VCaP (cell line): ENCODE data around the gene MOB3C.

Source experiments
- H3K27ac ChIP-seq: fragments of 450-650 bp; 2 replicates; pipeline ENCODE4 v1.5.1; 2017
- TF ChIP-seq, protein P1 (sequence below): fragments of 450-650 bp; conservative IDR thresholded peaks from 2 replicates; pipeline ENCODE4 v1.5.1; 2017; ENCODE audit warnings: mild to moderate bottlenecking, moderate library complexity

MOB3C gene

GRCh38 chr1:46601257-46602007 lies 15.2 kb downstream of the MOB3C start:
- no peak overlapping the region for H3K27ac ChIP-seq
- TF ChIP-seq, protein P1, sequence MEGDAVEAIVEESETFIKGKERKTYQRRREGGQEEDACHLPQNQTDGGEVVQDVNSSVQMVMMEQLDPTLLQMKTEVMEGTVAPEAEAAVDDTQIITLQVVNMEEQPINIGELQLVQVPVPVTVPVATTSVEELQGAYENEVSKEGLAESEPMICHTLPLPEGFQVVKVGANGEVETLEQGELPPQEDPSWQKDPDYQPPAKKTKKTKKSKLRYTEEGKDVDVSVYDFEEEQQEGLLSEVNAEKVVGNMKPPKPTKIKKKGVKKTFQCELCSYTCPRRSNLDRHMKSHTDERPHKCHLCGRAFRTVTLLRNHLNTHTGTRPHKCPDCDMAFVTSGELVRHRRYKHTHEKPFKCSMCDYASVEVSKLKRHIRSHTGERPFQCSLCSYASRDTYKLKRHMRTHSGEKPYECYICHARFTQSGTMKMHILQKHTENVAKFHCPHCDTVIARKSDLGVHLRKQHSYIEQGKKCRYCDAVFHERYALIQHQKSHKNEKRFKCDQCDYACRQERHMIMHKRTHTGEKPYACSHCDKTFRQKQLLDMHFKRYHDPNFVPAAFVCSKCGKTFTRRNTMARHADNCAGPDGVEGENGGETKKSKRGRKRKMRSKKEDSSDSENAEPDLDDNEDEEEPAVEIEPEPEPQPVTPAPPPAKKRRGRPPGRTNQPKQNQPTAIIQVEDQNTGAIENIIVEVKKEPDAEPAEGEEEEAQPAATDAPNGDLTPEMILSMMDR: no peak

DNA sequence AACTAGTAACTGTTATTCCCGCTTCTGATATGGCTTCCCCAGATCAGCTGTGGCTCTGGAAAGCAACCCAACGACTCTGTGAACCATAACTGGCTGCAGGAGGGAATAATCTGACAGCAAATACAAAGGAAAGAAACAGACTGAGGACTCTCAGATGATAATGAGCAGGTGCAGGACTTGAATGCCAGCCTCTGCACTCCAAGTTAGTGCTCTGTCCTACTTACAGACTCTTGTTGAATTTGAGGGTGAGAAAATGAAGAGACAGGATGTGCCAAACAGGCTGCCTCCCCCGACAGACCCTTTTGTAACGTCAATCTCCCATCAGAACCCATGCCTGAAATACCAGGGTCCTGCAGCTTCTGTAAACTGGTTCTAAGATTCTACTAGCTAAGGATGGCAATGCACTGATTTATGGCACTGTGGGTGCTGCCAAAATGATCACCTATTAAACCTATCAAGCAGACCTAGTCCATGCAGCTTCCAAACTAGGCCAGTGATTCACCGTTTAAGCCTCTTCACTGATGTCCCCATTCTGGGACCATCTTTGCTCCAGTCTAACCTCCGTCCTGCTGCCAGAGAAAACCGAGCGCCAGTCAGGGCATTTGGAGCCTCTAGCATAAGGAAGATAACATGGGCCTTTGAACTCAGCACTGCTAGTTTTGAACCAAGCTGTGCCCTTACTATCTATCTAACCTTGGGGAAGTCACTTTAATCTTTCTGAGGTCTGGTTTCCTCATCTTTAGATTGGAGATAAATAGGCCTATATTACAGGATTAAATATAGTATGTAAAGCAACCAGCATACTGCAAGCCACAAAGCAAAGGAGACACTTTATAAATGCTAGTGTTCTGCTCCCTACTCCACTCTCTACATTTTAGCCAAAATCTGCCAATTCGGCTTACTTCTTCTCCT lies 17.3 kb downstream of the MOB3C start:
- TF ChIP-seq, protein P1: no peak
- H3K27ac ChIP-seq: no peak overlapping the region

DNA sequence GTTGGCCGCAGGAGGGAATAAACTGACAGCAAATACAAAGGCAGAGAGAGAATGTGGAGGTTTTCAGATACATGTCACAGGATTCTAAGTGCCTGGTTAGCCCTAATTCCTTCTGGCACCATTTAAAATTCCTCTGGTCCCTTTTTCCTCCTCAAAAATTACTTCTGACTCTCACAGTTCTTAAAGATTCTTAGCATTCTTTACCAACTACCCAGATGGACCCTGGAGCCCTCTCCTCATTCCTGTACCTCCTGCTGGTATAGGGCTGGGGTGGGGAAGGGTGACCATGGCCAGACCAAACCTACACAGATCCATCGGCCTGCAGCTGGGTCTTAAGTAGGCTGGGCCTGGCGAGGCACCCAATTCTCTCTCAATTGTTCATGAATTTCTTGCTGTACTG lies 19.8 kb downstream of the MOB3C start:
- H3K27ac ChIP-seq: no peak overlapping the region
- TF ChIP-seq, protein P1: no peak

DNA sequence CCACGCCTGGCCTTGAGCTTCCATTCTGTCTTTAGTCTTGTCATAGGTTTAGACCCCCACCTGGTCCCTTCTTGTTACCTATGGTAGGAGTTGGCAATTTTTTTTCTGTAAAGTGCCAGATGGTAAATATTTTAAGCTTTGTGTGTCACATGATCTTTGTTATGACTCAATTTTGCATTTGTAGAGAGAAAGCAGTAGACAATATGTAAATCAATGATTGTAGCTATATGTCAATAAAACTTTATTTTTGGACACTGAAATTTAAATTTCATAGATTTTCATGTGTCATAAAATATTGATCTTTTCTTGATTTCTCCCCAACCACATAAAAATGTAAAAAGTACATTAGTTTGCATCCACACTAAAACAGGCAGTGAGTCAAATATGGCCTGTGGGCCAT lies 20.6 kb downstream of the MOB3C start:
- H3K27ac ChIP-seq: no peak overlapping the region
- TF ChIP-seq, protein P1: no peak

- TF ChIP-seq, protein P1: no peak
- no peak overlapping the region for H3K27ac ChIP-seq
Observed at GRCh38 chr1:46595127-46595526, 21.5 kb downstream of the MOB3C start.

DNA sequence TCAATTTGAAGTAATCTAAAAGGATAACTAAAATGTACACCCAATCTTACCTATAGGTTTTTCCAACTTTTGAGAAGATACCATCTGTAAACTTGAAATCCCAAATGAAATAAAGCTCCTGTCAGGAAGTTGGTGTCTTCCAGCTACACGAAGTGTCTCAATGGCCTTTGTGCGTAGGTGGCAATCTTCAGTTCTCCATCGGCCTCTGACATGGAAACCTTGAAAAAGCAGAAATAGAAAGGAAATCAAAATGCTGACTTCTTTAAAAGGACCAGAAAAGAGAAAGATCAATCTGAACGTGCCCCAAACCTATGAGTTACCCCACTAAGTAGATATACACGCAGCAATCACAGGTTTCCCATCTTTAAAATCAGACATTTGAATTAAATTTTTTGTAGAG lies 22.5 kb downstream of the MOB3C start:
- TF ChIP-seq, protein P1: no peak
- H3K27ac ChIP-seq: no peak overlapping the region

DNA sequence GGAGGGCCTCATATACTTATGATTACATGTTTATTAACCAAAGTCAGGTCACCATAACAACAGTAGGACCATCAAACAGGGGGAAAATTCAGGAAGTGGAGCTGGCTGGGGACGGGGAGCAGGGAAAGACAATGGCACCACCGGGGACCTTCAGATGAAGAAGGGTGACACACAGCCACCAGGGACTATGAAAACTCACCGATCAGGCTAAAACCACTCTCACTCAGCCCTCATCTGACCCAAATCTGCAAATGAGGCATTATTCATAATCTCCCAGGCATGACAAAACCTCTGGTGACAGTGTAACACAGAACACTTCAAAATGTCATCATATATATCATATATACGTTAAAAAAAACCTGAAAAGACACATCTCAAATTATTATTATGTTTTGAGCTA lies 23.8 kb downstream of the MOB3C start:
- H3K27ac ChIP-seq: no peak overlapping the region
- TF ChIP-seq, protein P1: no peak
